Right cardiac atrium (tissue), 5 donors: Measurements from ENCODE around the gene NCBP3. TPM values are rescaled to one million over a fixed set of nuclear protein-coding genes. Genes with fewer than 3 reads are reported as not detected.
A peak's percentile ranks its signal among the peaks of the same experiment; 100 is the strongest.

Experiments
- ATAC-seq, 2 donors: fragments of 200-7000 bp; cut with Tn5 transposase; one replicate each; pipeline versions ENCODE4 v1.8.0 to v1.9.1; 2020; ENCODE audit warnings: moderate library complexity in 2 of 2, mild to moderate bottlenecking in 1 of 2
- DNase-seq, 3 donors: peaks; one replicate each; pipeline ENCODE4 v3.0.0-alpha.2; 2020
- H3K27ac ChIP-seq: one replicate; pipeline ENCODE4 v1.5.1; 2013; ENCODE audit warnings: mild to moderate bottlenecking, low read length, control low read depth, moderate library complexity
- H3K27me3 ChIP-seq: one replicate; pipeline ENCODE4 v1.6.1; 2013; ENCODE audit not compliant: control insufficient read depth, insufficient read depth
- H3K4me1 ChIP-seq: one replicate; pipeline ENCODE4 v1.6.1; 2013; ENCODE audit warnings: low read length; ENCODE audit not compliant: control insufficient read depth, insufficient read depth
- H3K4me3 ChIP-seq: one replicate; pipeline ENCODE4 v1.5.1; 2013; ENCODE audit warnings: low read length, control low read depth
- H3K9me3 ChIP-seq: one replicate; pipeline ENCODE4 v1.6.1; 2013; ENCODE audit warnings: low read length; ENCODE audit not compliant: control insufficient read depth
- WGBS: extraction: QIAGEN DNeasy Blood & Tissue Kit; methylation state at CpG from one replicate; pipeline ENCODE4 v1.1.7; 2013; 5-methylcytosine and 5-hydroxymethylcytosine counted together
- intact Hi-C, 4 donors: fragments of 100-400 bp; cut with DNase I; formaldehyde crosslinking; loops; one replicate each; pipeline versions ENCODE4 v1.11.0 to v1.14.0; 2022 to 2023
- polyA plus RNA-seq: library from polyadenylated mRNA; stranded (reverse); fragments of 200-250 nt; gene quantifications from one replicate; pipeline ENCODE4 v1.2.3, GENCODE V29; 2013
- total RNA-seq, 4 donors: library from RNA; stranded (reverse); fragmentation: NEBNext Ultra II Directional; extraction: Animal tissue kit (Norgen Biotek cat#: 25700); gene quantifications; one replicate each; pipeline ENCODE4 v1.2.1, GENCODE V29; 2021
- donor health status: healthy with polysubstance abuse.
- donor health status: DM: no; HTN: yes; CAD: no.
- donor health status: DM: no; HTN: no; CAD: no.
- donor health status: DM: no; HTN: yes; CAD: no; lungs with severe emphysema.
- donor health status: DM: yes; HTN: yes; CAD: no.

Gene NCBP3
- total and polyA plus RNA-seq, 5 donors: 13.9 to 33.5 (median 25.3) TPM

- no peaks in the 10 kb centered on the region for H3K27me3 ChIP-seq
- DNase-seq (no peak), ATAC-seq (peak; percentile 83 to 89)
- H3K9me3 ChIP-seq: no peaks in the 10 kb centered on the region
- 41% methylated on average over 7 of the region's 7 CpGs for WGBS
- no peak overlapping the region for H3K4me3 ChIP-seq
- intact Hi-C loops: loop anchor here in 2 of 4 donors (5.0 to 10.0 kb wide), 2 partner anchors 91 to 94 kb away; no protein-coding TSS in a partner anchor
- peaks cover 2% of the 10 kb centered on the region for H3K4me1 ChIP-seq
- H3K27ac ChIP-seq: peak overlapping the region; percentile 81
These were observed 17.7 kb downstream of the NCBP3 start for GRCh38 chr17:3828151-3828851.

GRCh38 chr17:3827124-3827773 is 18.8 kb downstream of the NCBP3 start:
- WGBS: 59% methylated on average over 6 of the region's 6 CpGs
- Histone ChIP-seq H3K9me3 (no peaks in the 10 kb centered on the region), H3K4me1 (peaks cover 2% of the 10 kb centered on the region), H3K27ac (no peak overlapping the region), H3K4me3 (no peak overlapping the region), H3K27me3 (no peaks in the 10 kb centered on the region)
- peak in 1 of 3 donors; percentile 64 for DNase-seq
- intact Hi-C loops: loop anchor here in 2 of 4 donors (5.0 to 10.0 kb wide), 2 partner anchors 90 to 92 kb away; no protein-coding TSS in a partner anchor
- ATAC-seq: no peak

- DNase-seq: no peak
- peaks cover 2% of the 10 kb centered on the region for H3K4me1 ChIP-seq
- no peak overlapping the region for H3K27ac ChIP-seq
- no peaks in the 10 kb centered on the region for H3K27me3 ChIP-seq
- no peaks in the 10 kb centered on the region for H3K9me3 ChIP-seq
- WGBS: 89% methylated on average over 4 of the region's 4 CpGs
- no peak for ATAC-seq
- H3K4me3 ChIP-seq: no peak overlapping the region
- intact Hi-C loops: loop anchor here in 2 of 4 donors (5.0 to 10.0 kb wide), 2 partner anchors 89 to 91 kb away; no protein-coding TSS in a partner anchor
These were observed 19.9 kb downstream of the NCBP3 start for GRCh38 chr17:3826191-3826590.

- Histone ChIP-seq H3K27me3 (no peaks in the 10 kb centered on the region), H3K9me3 (no peaks in the 10 kb centered on the region), H3K4me3 (no peak overlapping the region), H3K4me1 (no peaks in the 10 kb centered on the region), H3K27ac (no peak overlapping the region)
- 68% methylated on average over 9 of the region's 9 CpGs for WGBS
- ATAC-seq (peak in 1 of 2 donors; percentile 50), DNase-seq (no peak)
- intact Hi-C loops: loop anchor here in 1 of 4 donors (10.0 kb wide), 1 partner anchor 86 kb away; no protein-coding TSS in a partner anchor
These were observed 24.9 kb downstream of the NCBP3 start for GRCh38 chr17:3821101-3821500.

GRCh38 chr17:3818786-3819185 is 27.3 kb downstream of the NCBP3 start:
- no peak for DNase-seq
- intact Hi-C loops: no loop called here
- no peaks in the 10 kb centered on the region for H3K27me3 ChIP-seq
- no peak overlapping the region for H3K4me3 ChIP-seq
- WGBS: 57% methylated on average over 6 of the region's 6 CpGs
- no peaks in the 10 kb centered on the region for H3K9me3 ChIP-seq
- H3K4me1 ChIP-seq: no peaks in the 10 kb centered on the region
- peak; percentile 73 to 78 for ATAC-seq
- H3K27ac ChIP-seq: peak overlapping the region; percentile 5

- DNase-seq: no peak
- Histone ChIP-seq H3K9me3 (no peaks in the 10 kb centered on the region), H3K4me3 (no peak overlapping the region), H3K4me1 (no peaks in the 10 kb centered on the region), H3K27me3 (no peaks in the 10 kb centered on the region), H3K27ac (peak overlapping the region; percentile 76)
- no peak for ATAC-seq
- WGBS: 90% methylated on average over 12 of the region's 12 CpGs
- intact Hi-C loops: no loop called here
These were observed 28.0 kb downstream of the NCBP3 start for GRCh38 chr17:3817851-3818605.

- no peak overlapping the region for H3K27ac ChIP-seq
- H3K4me1 ChIP-seq: no peaks in the 10 kb centered on the region
- H3K9me3 ChIP-seq: no peaks in the 10 kb centered on the region
- ATAC-seq: no peak
- no peak for DNase-seq
- H3K4me3 ChIP-seq: no peak overlapping the region
- intact Hi-C loops: no loop called here
- H3K27me3 ChIP-seq: no peaks in the 10 kb centered on the region
- 82% methylated on average over 7 of the region's 7 CpGs for WGBS
These were observed 30.1 kb downstream of the NCBP3 start for GRCh38 chr17:3815925-3816324.

GRCh38 chr17:3815122-3815521 is 30.9 kb downstream of the NCBP3 start:
- intact Hi-C loops: no loop called here
- Histone ChIP-seq H3K9me3 (no peaks in the 10 kb centered on the region), H3K4me1 (no peaks in the 10 kb centered on the region), H3K27me3 (no peaks in the 10 kb centered on the region), H3K27ac (no peak overlapping the region), H3K4me3 (no peak overlapping the region)
- WGBS: 81% methylated on average over 6 of the region's 6 CpGs
- DNase-seq: no peak
- ATAC-seq: no peak

- H3K27me3 ChIP-seq: no peaks in the 10 kb centered on the region
- intact Hi-C loops: no loop called here
- H3K9me3 ChIP-seq: no peaks in the 10 kb centered on the region
- no peaks in the 10 kb centered on the region for H3K4me1 ChIP-seq
- no peak overlapping the region for H3K4me3 ChIP-seq
- no peak overlapping the region for H3K27ac ChIP-seq
- WGBS: 89% methylated on average over 13 of the region's 13 CpGs
- no peak for DNase-seq
- no peak for ATAC-seq
These were observed 31.7 kb downstream of the NCBP3 start for GRCh38 chr17:3814361-3814760.

GRCh38 chr17:3813171-3813570 is 32.9 kb downstream of the NCBP3 start:
- Histone ChIP-seq H3K9me3 (no peaks in the 10 kb centered on the region), H3K27ac (no peak overlapping the region), H3K27me3 (no peaks in the 10 kb centered on the region), H3K4me3 (no peak overlapping the region), H3K4me1 (no peaks in the 10 kb centered on the region)
- no peak for DNase-seq
- WGBS: 83% methylated on average over 15 of the region's 15 CpGs
- ATAC-seq: peak in 1 of 2 donors; percentile 15
- intact Hi-C loops: no loop called here

- 77% methylated on average over 12 of the region's 12 CpGs for WGBS
These were observed 33.3 kb downstream of the NCBP3 start for GRCh38 chr17:3812771-3813170.

More at GRCh38 chr17:3812771-3813170, 33.3 kb downstream of the NCBP3 start:
- H3K27ac ChIP-seq: no peak overlapping the region
- H3K27me3 ChIP-seq: no peaks in the 10 kb centered on the region
- intact Hi-C loops: no loop called here
- ATAC-seq (peak in 1 of 2 donors; percentile 34), DNase-seq (no peak)
- no peaks in the 10 kb centered on the region for H3K9me3 ChIP-seq
- no peaks in the 10 kb centered on the region for H3K4me1 ChIP-seq
- no peak overlapping the region for H3K4me3 ChIP-seq
